ENCODE results near the gene C2CD2. TPM values are rescaled to one million over a fixed set of nuclear protein-coding genes. Genes with fewer than 3 reads are reported as not detected.

The C2CD2 gene
- total and polyA plus RNA-seq, 2 experiments from 2014 or later = 6.4 to 13.9 TPM

DNA sequence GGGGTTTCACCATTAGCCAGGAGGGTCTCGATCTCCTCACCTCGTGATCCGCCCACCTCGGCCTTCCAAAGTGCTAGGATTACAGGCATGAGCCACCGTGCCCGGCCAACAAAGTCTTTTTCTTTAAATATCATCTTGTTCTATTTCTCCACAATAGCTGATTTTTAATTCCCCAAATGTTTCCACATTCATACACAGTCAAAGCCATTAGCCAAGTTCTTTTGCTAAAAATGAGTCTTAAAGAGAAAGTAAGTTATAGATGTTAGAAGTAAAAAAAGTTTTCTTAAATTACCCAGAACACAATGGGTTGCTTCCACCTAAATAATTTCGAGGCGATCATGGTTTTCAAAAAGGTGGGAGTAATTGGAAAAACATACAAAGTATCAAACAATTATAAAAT, 30.6 kb downstream of the C2CD2 start:
- DNase-seq (ENCODE audit: low spot score) = no peak
- Histone ChIP-seq H3K4me2 (no peak overlapping the region), H3K4me3 (no peak overlapping the region), H3K79me2 (no peaks in the 10 kb centered on the region), H2AFZ (no peak overlapping the region), H4K20me1 (ENCODE audit: insufficient read depth, poor library complexity, severe bottlenecking) (no peaks in the 10 kb centered on the region), H3K4me1 (ENCODE audit: insufficient read depth) (peaks cover 6% of the 10 kb centered on the region), H3K36me3 (replicated peaks; ENCODE audit: insufficient read depth, low read depth) (no peaks in the 10 kb centered on the region), H3K9me3 (ENCODE audit: low read depth) (no peaks in the 10 kb centered on the region), H3K27me3 (no peaks in the 10 kb centered on the region), H3K27ac (no peak overlapping the region), H3K9me2 (replicated peaks; ENCODE audit: insufficient read depth) (no peaks in the 10 kb centered on the region)
- no peak for TF ChIP-seq EZH2 (IDR thresholded peaks at IDR 0.05; ENCODE audit: borderline replicate concordance)
- no peak for TF ChIP-seq EZH2phosphoT487 (IDR thresholded peaks at IDR 0.05; ENCODE audit: low read depth, severe bottlenecking, unreplicated experiment)
- TF ChIP-seq, protein P1, sequence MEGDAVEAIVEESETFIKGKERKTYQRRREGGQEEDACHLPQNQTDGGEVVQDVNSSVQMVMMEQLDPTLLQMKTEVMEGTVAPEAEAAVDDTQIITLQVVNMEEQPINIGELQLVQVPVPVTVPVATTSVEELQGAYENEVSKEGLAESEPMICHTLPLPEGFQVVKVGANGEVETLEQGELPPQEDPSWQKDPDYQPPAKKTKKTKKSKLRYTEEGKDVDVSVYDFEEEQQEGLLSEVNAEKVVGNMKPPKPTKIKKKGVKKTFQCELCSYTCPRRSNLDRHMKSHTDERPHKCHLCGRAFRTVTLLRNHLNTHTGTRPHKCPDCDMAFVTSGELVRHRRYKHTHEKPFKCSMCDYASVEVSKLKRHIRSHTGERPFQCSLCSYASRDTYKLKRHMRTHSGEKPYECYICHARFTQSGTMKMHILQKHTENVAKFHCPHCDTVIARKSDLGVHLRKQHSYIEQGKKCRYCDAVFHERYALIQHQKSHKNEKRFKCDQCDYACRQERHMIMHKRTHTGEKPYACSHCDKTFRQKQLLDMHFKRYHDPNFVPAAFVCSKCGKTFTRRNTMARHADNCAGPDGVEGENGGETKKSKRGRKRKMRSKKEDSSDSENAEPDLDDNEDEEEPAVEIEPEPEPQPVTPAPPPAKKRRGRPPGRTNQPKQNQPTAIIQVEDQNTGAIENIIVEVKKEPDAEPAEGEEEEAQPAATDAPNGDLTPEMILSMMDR (IDR thresholded peaks at IDR 0.05; ENCODE audit: poor library complexity) = no peak
- WGBS (ENCODE audit: low lambda C conversion rate, missing lambda C conversion rate) = 96% methylated on average over 8 of the region's 8 CpGs

DNA sequence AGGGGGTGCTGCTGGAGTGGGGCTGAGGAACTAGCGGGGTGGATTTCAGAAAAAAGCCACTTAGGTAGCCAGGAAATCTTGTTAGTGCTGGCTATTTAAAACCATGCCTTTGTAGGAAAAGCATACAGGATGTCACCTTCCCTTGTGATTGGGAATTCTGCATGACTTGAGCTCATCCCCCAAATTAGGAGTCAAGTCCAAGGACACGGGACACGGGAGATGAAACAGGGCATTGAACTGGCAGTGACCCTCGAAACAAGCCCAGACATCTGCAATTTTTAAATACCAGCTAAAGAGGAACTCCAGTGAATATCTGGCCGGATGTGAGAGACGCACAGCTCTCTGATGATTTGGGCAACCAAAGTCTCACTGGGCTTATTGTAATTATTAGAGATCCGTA, 32.8 kb downstream of the C2CD2 start:
- Histone ChIP-seq H3K9me3 (ENCODE audit: low read depth) (no peaks in the 10 kb centered on the region), H4K20me1 (ENCODE audit: insufficient read depth, poor library complexity, severe bottlenecking) (no peaks in the 10 kb centered on the region), H3K36me3 (replicated peaks; ENCODE audit: insufficient read depth, low read depth) (no peaks in the 10 kb centered on the region), H3K27me3 (no peaks in the 10 kb centered on the region), H3K4me1 (ENCODE audit: insufficient read depth) (no peaks in the 10 kb centered on the region), H3K4me3 (no peak overlapping the region), H3K27ac (no peak overlapping the region), H3K9me2 (replicated peaks; ENCODE audit: insufficient read depth) (no peaks in the 10 kb centered on the region), H3K4me2 (no peak overlapping the region), H2AFZ (no peak overlapping the region), H3K79me2 (no peaks in the 10 kb centered on the region)
- no peak for TF ChIP-seq EZH2 (IDR thresholded peaks at IDR 0.05; ENCODE audit: borderline replicate concordance)
- no peak for DNase-seq (ENCODE audit: low spot score)
- WGBS (ENCODE audit: low lambda C conversion rate, missing lambda C conversion rate) = 76% methylated on average over 7 of the region's 7 CpGs

DNA sequence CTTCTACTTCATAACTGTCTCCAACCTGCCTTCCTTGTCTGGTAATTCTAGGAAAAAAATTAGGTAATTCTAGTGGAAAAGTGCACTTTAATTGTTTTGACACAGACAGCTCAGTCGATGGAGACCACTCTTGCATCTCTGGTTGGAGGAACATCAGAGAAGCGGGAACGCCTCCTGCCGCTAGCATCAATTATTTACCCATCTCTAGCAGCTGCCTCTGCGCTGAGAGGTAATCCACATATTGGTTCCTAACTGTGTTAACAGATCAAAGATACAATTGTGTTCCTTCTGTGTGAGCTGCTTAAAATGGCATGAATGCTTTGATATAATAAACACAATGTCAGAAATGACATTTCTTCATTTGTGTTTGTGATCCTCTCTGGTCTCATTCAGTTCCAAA, 33.3 kb downstream of the C2CD2 start:
- DNase-seq (ENCODE audit: low spot score) = no peak
- no peaks in the 10 kb centered on the region for H3K36me3 ChIP-seq (replicated peaks; ENCODE audit: insufficient read depth, low read depth)
- no peaks in the 10 kb centered on the region for H4K20me1 ChIP-seq (ENCODE audit: insufficient read depth, poor library complexity, severe bottlenecking)
- H2AFZ ChIP-seq = no peak overlapping the region
- no peaks in the 10 kb centered on the region for H3K9me2 ChIP-seq (replicated peaks; ENCODE audit: insufficient read depth)
- H3K27ac ChIP-seq = no peak overlapping the region
- H3K4me3 ChIP-seq = no peak overlapping the region
- H3K27me3 ChIP-seq = no peaks in the 10 kb centered on the region
- no peaks in the 10 kb centered on the region for H3K79me2 ChIP-seq
- 80% methylated on average over 5 of the region's 5 CpGs for WGBS (ENCODE audit: low lambda C conversion rate, missing lambda C conversion rate)
- no peak overlapping the region for H3K4me2 ChIP-seq
- no peaks in the 10 kb centered on the region for H3K4me1 ChIP-seq (ENCODE audit: insufficient read depth)
- no peaks in the 10 kb centered on the region for H3K9me3 ChIP-seq (ENCODE audit: low read depth)
- TF ChIP-seq, protein P1 (IDR thresholded peaks at IDR 0.05; ENCODE audit: poor library complexity) = no peak
- TF ChIP-seq EZH2 (IDR thresholded peaks at IDR 0.05; ENCODE audit: borderline replicate concordance) (no peak), EZH2phosphoT487 (IDR thresholded peaks at IDR 0.05; ENCODE audit: low read depth, severe bottlenecking, unreplicated experiment) (no peak)

DNA sequence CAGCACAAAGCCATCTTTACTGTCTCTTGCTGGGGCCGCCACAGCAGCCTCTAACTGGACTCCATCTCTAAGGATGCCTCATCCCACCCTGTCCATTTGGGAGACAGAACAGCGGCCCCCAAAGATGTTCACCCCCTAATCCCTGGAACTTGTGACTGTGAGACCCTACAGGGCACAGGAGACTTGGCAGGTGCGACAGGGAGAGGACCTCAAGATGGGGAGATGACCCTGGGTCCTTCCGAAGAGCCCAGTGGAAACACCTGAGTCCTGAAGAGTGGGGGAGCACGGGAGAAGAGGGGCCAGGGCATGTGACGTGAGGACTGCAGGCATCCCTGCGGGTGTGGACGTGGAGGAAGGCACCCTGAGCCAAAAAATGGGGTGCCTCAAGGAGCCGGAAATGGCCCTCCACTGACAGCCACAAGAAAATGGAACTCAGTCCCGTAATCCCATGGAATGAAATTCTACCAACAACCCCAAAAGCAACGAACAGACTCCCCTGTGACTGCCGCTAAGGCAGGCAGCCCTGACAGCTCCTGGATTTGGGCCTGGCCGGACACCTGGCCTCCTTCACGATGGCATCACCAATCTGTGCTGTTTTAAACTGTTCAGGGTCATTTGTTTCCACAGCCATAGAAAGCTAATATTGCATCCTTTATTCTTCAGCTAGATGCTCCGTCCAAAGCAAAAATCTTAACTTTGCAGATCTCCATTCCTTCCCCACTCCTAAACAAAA, 34.0 kb downstream of the C2CD2 start:
- Histone ChIP-seq H3K9me2 (replicated peaks; ENCODE audit: insufficient read depth) (no peaks in the 10 kb centered on the region), H3K4me2 (no peak overlapping the region), H3K9me3 (ENCODE audit: low read depth) (no peaks in the 10 kb centered on the region), H4K20me1 (ENCODE audit: insufficient read depth, poor library complexity, severe bottlenecking) (no peaks in the 10 kb centered on the region), H3K36me3 (replicated peaks; ENCODE audit: insufficient read depth, low read depth) (no peaks in the 10 kb centered on the region), H3K27me3 (no peaks in the 10 kb centered on the region), H3K79me2 (no peaks in the 10 kb centered on the region), H3K4me3 (no peak overlapping the region), H3K4me1 (ENCODE audit: insufficient read depth) (no peaks in the 10 kb centered on the region), H3K27ac (no peak overlapping the region), H2AFZ (no peak overlapping the region)
- 94% methylated on average over 15 of the region's 15 CpGs for WGBS (ENCODE audit: low lambda C conversion rate, missing lambda C conversion rate)
- TF ChIP-seq EZH2 (IDR thresholded peaks at IDR 0.05; ENCODE audit: borderline replicate concordance) (no peak), EZH2phosphoT487 (IDR thresholded peaks at IDR 0.05; ENCODE audit: low read depth, severe bottlenecking, unreplicated experiment) (no peak)
- TF ChIP-seq, protein P1 (IDR thresholded peaks at IDR 0.05; ENCODE audit: poor library complexity) = no peak
- DNase-seq (ENCODE audit: low spot score) = no peak
